Stimulated activated CD4-positive, alpha-beta T cell treated with anti-CD3 and anti-CD28 coated beads, Interleukin-12 subunit alpha, Interleukin-12 subunit beta, amount 100 ng/mL, for 24 hours (primary cell): ENCODE measurements around the gene DRICH1.
"Not testable (repeated sequence)": the region's sequence is repeated elsewhere in the genome, so short reads cannot be mapped to it uniquely, and the experiment has no call there.

ENCODE experiments used
- DNase-seq, 2 experiments: peaks; one replicate each; pipeline ENCODE4 v3.0.0-alpha.2; 2020; ENCODE audit warnings: low read depth in 2 of 2

DRICH1 gene

DNA sequence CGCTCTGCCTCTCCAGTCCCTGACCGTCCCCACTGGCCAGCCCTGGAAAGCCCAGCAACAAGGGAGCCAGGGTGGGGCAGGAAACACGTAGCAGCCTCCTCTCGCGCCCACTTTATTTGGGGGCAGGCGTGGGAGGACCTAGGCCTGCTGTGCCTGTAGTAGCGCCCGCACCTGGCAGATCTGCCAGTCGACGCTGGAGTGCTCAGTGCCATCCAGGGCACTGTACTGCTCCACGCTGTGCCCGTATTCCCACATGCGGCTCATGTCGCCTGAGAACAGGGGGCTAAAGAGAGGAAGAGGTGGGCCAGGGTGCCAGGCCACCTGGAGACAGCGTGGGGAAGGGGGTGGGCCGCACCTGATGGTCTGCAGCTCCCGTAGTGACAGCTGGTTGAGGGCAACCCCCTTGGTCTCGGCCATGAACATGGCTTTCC, 17.0 kb upstream of the DRICH1 start:
- DNase-seq, result no peak

DNA sequence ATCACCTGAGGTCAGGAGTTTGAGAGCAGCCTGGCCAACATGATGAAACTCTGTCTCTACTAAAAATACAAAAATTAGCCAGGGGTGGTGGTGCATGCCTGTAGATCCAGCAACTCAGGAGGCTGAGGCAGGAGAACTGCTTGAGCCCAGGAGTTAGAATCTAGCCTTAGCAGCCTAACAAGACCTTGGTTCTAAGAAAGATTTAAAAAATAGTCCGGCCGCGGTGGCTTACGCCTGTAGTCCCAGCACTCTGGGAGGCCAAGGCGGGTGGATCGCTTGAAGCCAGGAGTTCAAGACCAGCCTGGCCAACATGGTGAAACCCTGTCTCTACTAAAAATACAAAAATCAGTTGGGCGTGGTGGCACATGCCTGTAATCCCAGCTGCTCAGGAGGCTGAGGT, 14.4 kb upstream of the DRICH1 start:
- not testable (repeated sequence) for DNase-seq

DNA sequence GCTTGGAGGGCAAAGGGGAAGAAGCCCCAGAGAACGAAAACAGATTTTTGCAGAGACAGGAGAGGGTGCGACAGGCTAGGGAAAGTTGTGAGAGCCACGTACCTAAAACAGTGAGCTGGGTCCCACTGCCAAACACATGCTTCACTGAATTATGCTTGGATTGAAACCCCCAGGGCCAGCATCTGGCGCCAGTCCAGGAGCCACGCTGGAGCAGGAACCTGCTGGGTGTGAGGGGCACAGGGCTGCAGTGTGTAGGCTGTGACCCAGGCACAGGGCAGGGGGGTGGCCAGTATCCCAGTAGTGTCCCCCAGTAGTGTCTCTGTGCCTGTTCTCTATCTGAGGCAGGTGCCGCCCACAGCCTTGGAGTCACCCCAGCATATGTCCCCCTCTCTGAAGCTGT, 8.1 kb upstream of the DRICH1 start:
- not testable (repeated sequence) for DNase-seq

GRCh38 chr22:23639661-23640060, 7.5 kb upstream of the DRICH1 start:
- DNase-seq, result no peak

DNA sequence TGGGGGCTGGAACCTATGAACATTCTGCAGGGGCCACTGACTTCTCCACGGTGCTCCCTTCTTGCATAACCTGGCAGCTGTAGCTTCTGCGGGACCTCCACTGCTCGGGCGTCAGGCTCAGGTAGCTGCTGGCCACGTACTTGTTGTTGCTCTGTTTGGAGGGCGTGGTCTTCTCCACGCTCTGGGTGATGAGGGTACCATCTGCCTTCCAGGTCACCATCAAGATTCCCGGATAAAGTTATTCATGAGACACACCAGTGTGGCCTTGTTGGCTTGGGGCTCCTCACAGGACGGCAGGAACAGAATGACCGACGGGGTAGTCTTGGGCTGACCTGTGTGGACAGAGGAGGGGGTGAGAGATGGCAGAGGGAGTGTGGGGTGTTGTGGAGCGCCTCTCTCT, 6.5 kb upstream of the DRICH1 start:
- DNase-seq, result no peak

DNA sequence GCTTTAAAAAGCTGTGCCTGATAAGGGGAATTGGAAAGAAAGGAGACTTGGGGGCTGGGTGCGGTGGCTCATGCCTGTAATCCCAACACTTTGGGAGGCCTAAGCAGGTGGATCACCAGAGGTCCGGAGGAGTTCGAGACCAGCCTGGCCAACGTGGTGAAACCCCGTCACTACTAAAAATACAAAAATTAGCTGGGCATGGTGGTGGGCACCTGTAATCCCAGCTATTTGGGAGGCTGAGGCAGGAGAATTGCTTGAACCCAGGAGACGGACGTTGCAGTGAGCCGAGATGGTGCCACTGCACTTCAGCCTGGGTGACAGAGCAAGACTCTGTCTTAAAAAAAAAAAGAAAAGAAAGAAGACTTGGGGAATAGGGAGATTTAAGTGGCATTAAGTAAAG, 3.2 kb upstream of the DRICH1 start:
- not testable (repeated sequence) for DNase-seq

- DNase-seq, result not testable (repeated sequence)
Observed at GRCh38 chr22:23628056-23628743, 3.9 kb downstream of the DRICH1 start.

DNA sequence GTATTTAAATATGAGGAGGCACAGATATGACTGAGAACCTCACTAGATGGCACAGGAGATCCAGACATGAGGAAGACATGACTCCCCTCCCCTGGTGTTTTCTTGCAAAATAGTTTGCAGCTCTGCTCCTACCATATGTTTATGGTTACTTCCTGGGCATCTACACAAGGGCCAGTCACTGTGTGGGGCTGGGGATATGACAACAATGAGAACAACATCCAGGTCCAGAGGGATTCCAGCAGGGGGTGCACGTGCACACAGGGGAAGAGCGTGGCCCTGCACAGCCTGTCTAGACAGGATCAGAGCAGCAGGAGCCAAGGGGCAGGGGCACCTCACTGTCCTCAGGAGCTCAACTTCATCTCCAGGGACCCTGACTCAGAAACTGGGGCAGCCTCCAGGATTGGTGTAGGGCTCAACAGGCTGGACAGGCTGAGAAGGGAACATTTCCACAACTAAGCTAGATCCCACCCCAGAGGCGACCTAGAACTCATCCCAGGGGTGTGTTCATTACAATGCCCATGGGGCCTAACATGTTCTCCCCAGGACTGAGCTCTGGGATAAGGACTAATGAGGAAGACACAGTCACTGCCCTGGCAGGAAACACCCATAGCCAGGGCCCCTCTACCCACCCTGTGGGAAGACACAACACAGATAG, 4.6 kb downstream of the DRICH1 start:
- DNase-seq, result peak; percentile 5 to 39

- no peak for DNase-seq
Observed at GRCh38 chr22:23626286-23626975, 5.7 kb downstream of the DRICH1 start.

DNA sequence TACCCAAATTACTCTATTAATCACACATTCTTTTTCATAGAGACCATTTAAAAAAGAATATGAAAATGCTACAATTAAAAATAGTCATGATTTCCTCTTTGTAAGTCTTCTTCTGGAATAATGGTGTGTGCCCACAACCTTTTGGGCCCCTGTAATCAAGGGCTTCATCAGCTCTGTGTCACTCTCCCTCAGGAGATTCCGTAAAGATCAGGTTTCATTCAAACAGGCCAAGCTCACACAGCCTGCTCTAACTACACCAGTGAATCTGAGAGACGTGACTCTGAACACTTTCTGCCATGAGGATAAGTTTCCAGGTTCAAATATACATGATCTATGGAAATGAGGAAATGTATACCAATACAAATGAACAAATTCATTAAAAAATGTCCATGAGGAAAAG, 9.5 kb downstream of the DRICH1 start:
- no peak for DNase-seq

DNA sequence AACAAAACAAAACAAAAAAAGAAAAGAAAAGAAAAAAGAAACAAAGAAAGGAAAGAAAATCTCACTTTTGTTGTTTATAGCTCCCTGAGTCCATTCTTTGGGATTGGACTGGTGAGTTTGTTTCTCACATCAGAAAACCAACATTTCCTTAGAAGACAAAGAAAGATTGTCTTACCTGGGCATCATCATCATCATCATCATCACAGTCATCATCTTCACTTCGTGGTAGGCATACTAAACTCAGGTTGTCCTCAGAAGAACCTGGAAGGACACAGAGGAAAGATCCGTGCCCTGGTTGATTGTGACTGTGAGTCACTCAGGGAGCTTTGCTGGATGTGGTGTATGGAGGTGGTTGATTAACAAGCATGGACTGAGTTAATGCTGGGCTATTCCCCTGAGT, 10.2 kb downstream of the DRICH1 start:
- DNase-seq, result not testable (repeated sequence)

DNA sequence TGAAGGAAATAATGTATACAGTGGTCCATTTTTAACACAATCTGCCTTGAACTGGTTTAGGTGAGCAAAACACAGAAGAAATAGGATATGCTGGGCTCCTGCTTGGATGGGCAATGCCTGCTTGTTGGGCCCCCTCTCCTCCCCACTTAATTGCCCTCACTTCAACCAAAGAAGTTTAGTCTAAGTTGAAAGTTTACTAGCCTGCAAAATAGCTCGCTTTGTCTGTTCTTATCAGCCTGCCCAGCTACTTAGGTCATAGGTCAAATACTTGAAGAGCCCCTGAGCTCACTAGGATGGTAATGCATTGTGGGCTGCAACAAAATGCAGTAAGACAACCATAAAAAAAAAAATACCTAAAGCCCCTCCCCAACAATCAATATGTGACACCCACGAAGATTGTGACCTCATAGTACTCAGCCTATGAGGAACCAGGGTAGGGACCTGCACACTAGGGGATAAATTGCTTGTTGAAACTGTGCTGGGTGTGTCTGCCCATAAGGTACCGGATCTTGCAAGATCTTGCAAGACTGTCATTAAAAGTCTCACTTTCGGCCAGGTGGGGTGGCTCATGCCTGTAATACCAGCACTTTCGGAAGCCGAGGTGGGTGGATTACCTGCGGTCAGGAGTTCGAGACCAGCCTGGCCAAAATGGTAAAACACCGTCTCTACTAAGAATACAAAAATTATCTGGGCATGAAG, 10.9 kb downstream of the DRICH1 start:
- no peak for DNase-seq

- no peak for DNase-seq
Observed at GRCh38 chr22:23613193-23613972, 18.7 kb downstream of the DRICH1 start.

- DNase-seq, result no peak
Observed at GRCh38 chr22:23609983-23610781, 21.9 kb downstream of the DRICH1 start.

DNA sequence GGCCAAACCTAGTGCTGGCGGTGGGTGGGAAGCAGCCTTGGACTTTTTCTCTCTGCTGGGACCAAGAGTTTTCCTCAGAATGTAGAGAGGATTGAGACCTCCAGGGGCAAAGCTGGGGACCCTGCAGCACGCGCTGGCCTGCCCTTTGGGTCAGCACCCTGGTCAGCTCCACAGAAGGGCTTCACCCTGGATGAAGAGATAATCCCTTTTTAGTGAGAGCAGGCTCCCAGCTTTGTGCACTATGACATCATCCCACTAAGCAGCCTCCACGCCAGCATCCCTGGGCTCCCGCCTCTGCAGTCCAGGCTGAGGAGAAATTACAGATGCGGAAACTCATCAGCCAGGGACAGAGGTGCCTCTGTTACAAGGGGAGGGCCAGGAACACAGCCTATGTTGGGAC, 23.5 kb downstream of the DRICH1 start:
- DNase-seq, result no peak

GRCh38 chr22:23606204-23607131, 25.7 kb downstream of the DRICH1 start:
- no peak for DNase-seq

DNA sequence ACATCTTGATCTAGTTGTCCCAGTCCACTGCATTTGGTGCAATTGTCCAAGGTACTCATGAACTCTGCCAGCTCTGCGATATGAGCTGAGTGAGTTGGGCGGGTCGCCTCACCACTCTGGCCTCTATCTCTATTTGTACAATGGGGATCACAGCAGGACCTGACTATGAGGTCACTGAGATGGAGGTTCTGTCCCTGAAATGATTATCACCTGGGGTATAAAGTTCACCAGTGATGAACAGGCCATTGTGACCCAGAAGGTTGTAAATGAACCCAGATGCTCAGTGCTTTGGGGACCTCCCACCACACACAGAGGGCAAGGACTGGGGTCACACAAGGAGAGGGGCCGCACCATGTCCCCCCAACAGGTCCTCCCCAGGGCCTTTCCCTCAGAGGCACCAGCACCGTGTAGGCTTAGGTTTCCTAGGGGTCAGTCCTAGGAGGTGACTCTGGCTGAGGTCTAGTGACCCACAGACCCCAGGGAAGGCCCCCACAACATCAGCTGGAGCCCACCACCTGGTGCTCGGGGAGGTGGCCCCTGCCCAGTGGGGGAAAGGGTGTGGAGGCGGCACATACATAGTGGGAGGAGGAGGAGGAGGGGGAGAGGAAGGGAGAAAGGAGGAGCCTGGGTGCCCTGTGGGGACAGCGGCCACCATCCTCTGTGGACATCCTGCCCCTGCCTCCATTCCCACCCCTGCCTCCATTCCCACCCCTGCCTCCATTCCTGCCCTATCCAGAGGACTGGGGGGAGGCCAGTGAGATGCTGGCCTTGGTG, 27.0 kb downstream of the DRICH1 start:
- no peak for DNase-seq

DNA sequence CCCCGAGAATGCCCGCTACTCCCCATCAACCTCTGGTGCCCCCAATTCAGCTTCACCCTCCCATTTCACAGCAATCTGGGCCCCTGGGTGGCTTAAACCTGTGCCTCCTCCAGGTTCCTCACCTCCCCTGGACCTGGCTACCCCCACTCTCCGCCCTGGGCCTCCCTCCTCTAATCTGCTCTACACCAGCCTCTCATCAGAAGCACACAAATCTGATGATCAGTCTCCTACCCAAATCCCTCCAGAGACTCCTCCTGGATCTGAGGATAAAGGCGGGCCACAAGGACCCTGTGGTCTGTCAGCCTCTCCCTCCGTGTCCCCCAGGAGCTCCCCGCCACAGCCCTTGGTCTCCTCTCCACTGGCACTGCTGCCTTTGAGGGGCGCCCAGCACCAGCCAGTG, 28.9 kb downstream of the DRICH1 start:
- no peak for DNase-seq
